Measurements from ENCODE around the gene SERPINB12.

GRCh38 chr18:63520053-63520685 is 22.0 kb upstream of the SERPINB12 start:
- TF ChIP-seq, protein P1, sequence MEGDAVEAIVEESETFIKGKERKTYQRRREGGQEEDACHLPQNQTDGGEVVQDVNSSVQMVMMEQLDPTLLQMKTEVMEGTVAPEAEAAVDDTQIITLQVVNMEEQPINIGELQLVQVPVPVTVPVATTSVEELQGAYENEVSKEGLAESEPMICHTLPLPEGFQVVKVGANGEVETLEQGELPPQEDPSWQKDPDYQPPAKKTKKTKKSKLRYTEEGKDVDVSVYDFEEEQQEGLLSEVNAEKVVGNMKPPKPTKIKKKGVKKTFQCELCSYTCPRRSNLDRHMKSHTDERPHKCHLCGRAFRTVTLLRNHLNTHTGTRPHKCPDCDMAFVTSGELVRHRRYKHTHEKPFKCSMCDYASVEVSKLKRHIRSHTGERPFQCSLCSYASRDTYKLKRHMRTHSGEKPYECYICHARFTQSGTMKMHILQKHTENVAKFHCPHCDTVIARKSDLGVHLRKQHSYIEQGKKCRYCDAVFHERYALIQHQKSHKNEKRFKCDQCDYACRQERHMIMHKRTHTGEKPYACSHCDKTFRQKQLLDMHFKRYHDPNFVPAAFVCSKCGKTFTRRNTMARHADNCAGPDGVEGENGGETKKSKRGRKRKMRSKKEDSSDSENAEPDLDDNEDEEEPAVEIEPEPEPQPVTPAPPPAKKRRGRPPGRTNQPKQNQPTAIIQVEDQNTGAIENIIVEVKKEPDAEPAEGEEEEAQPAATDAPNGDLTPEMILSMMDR (IDR thresholded peaks at IDR 0.05; ENCODE audit: insufficient read depth, low read depth, low read length), result no peak
- no peak for TF ChIP-seq EZH2 (IDR thresholded peaks at IDR 0.05; ENCODE audit: insufficient read depth, low read length)

Data from astrocyte (in vitro differentiated cells and primary cell).